SK-N-SH (cell line): ENCODE measurements around the gene WWOX. TPM values are rescaled to one million over a fixed set of nuclear protein-coding genes. Genes with fewer than 3 reads are reported as not detected.

Experiments used
- CTCF ChIA-PET: fragments of 300-600, 350-600 bp; formaldehyde crosslinking; extraction: SDS; loops from one replicate; lab custom pipeline; 2021; lab: Yijun Ruan, JAX
- POLR2A ChIA-PET: fragments of 350-600 bp; sonication (Branson Sonifier 250); formaldehyde crosslinking; extraction: SDS; loops from one replicate; lab custom pipeline; 2020; ENCODE audit warnings: antibody characterized with exemption, inconsistent platforms; lab: Yijun Ruan, JAX
- DNase-seq: peaks from one replicate; pipeline ENCODE4 v3.0.0; 2012
- H2AFZ ChIP-seq: fragments of 200-600 bp; sonication (generic); 2 replicates; pipeline ENCODE4 v1.8.1; 2016; ENCODE audit warnings: antibody characterized with exemption, mild to moderate bottlenecking, low read depth
- H3F3A ChIP-seq: fragments of 200-600 bp; sonication (generic); replicated peaks from 2 replicates; pipeline ENCODE3; 2016; ENCODE audit warnings: antibody characterized with exemption, mild to moderate bottlenecking; ENCODE audit not compliant: insufficient read depth
- H3K27ac ChIP-seq, 2 experiments: fragments of 200-500 bp in 1 of 2; fragments of 200-600 bp in 1 of 2; sonication (Bioruptor generic) in 1 of 2; sonication (generic), shearing (Covaris generic) in 1 of 2; 2 replicates each; pipeline versions ENCODE4 v1.5.1 to v1.6.1; 2014 to 2016; ENCODE audit warnings: low read depth in 2 of 2, inconsistent platforms in 1 of 2, low read length in 1 of 2, mild to moderate bottlenecking in 1 of 2, mixed read lengths in 1 of 2
- H3K27me3 ChIP-seq: fragments of 200-600 bp; sonication (generic), shearing (Covaris generic); 2 replicates; pipeline ENCODE4 v1.6.1; 2016; ENCODE audit warnings: mixed run types; ENCODE audit not compliant: insufficient read depth
- H3K36me3 ChIP-seq, 2 experiments: fragments of 200-500 bp in 1 of 2; fragments of 200-600 bp in 1 of 2; sonication (Bioruptor generic) in 1 of 2; sonication (generic) in 1 of 2; replicated peaks in 1 of 2; 2 replicates each; pipeline versions ENCODE3 to v1.5.1; 2014 to 2016; ENCODE audit warnings: low read length in 1 of 2, mild to moderate bottlenecking in 1 of 2; ENCODE audit not compliant: insufficient read depth in 2 of 2, control insufficient read depth in 1 of 2
- H3K4me1 ChIP-seq, 2 experiments: fragments of 200-500 bp in 1 of 2; fragments of 200-600 bp in 1 of 2; sonication (Bioruptor generic) in 1 of 2; sonication (generic), shearing (Covaris generic) in 1 of 2; 2 replicates each; pipeline versions ENCODE4 v1.5.1 to v1.6.1; 2014 to 2016; ENCODE audit warnings: low read depth in 1 of 2, low read length in 1 of 2, mixed run types in 1 of 2; ENCODE audit not compliant: insufficient read depth in 2 of 2, control insufficient read depth in 1 of 2
- H3K4me2 ChIP-seq: fragments of 200-600 bp; sonication (generic), shearing (Covaris generic); 2 replicates; pipeline ENCODE4 v1.6.1; 2017; ENCODE audit warnings: mixed run types
- H3K4me3 ChIP-seq, 2 experiments: fragments of 200-500 bp in 1 of 2; fragments of 200-600 bp in 1 of 2; sonication (Bioruptor generic) in 1 of 2; sonication (generic), shearing (Covaris generic) in 1 of 2; 2 replicates each; pipeline versions ENCODE4 v1.5.1 to v1.8.1; 2014 to 2016; ENCODE audit warnings: low read depth in 2 of 2, inconsistent platforms in 1 of 2, low read length in 1 of 2, mild to moderate bottlenecking in 1 of 2, mixed read lengths in 1 of 2, moderate library complexity in 1 of 2
- H3K79me2 ChIP-seq: fragments of 200-600 bp; sonication (generic); 2 replicates; pipeline ENCODE4 v1.8.1; 2017; ENCODE audit warnings: mild to moderate bottlenecking; ENCODE audit not compliant: insufficient read depth
- H3K9ac ChIP-seq: fragments of 200-600 bp; sonication (generic); 2 replicates; pipeline ENCODE4 v1.6.1; 2017; ENCODE audit warnings: mixed run types
- H3K9me2 ChIP-seq: fragments of 200-600 bp; sonication (generic); 2 replicates; pipeline ENCODE4 v1.6.1; 2017; ENCODE audit warnings: mixed run types
- H3K9me3 ChIP-seq: fragments of 200-600 bp; sonication (generic); 2 replicates; pipeline ENCODE4 v1.6.1; 2017; ENCODE audit warnings: mixed run types, mild to moderate bottlenecking, moderate library complexity
- H4K20me1 ChIP-seq: fragments of 200-600 bp; sonication (generic); 2 replicates; pipeline ENCODE4 v1.6.1; 2017; ENCODE audit warnings: mild to moderate bottlenecking, mixed run types; ENCODE audit not compliant: insufficient read depth
- FOXM1 ChIP-seq: IDR thresholded peaks from 2 replicates; pipeline ENCODE4 v1.4.0; 2012; ENCODE audit warnings: low read depth, mild to moderate bottlenecking
- MEF2A ChIP-seq: IDR thresholded peaks from 2 replicates; pipeline ENCODE4 v1.4.0; 2012; ENCODE audit warnings: low read depth, borderline replicate concordance
- MXI1 ChIP-seq: IDR thresholded peaks from 2 replicates; pipeline ENCODE4 v1.6.1; 2012; ENCODE audit warnings: mild to moderate bottlenecking, low read depth, low read length, improper control_type of control experiment
- NRF1 ChIP-seq: IDR thresholded peaks from 2 replicates; pipeline ENCODE4 v1.6.1; 2012; ENCODE audit warnings: low read depth, mild to moderate bottlenecking, low read length
- PBX3 ChIP-seq: IDR thresholded peaks from 2 replicates; pipeline ENCODE4; 2012
- RCOR1 ChIP-seq: fragments of 150-350 bp; IDR thresholded peaks from 2 replicates; pipeline ENCODE4 v1.6.1; 2017; ENCODE audit warnings: antibody characterized with exemption, low read length
- REST ChIP-seq: IDR thresholded peaks from 2 replicates; pipeline ENCODE4 v1.6.1; 2012; ENCODE audit warnings: mild to moderate bottlenecking, low read depth, low read length, moderate library complexity
- TCF12 ChIP-seq: IDR thresholded peaks from 2 replicates; pipeline ENCODE4 v1.4.0; 2012
- TEAD4 ChIP-seq: IDR thresholded peaks from 2 replicates; pipeline ENCODE4 v1.4.0; 2012; ENCODE audit warnings: mild to moderate bottlenecking, borderline replicate concordance; ENCODE audit not compliant: insufficient read depth
- USF2 ChIP-seq: fragments of 150-350 bp; IDR thresholded peaks from 2 replicates; pipeline ENCODE4 v1.6.1; 2017; ENCODE audit warnings: antibody characterized with exemption, low read length, low read depth, borderline replicate concordance
- ZBTB33 ChIP-seq: IDR thresholded peaks from 2 replicates; pipeline ENCODE4 v1.4.0; 2012; ENCODE audit warnings: low read depth, borderline replicate concordance
- WGBS: methylation state at CpG from one replicate; pipeline ENCODE4 v1.1.6; 2017; ENCODE audit warnings: low lambda C conversion rate; 5-methylcytosine and 5-hydroxymethylcytosine counted together
- polyA plus RNA-seq, 3 experiments: library from polyadenylated mRNA; depleted of rRNA; stranded (reverse); fragments of >200 nt; gene quantifications; 2 replicates each; pipeline ENCODE4 v1.2.3, GENCODE V29; 2012

WWOX gene
- polyA plus RNA-seq, 1 of the 3 experiments (the other 2 are of a cell fraction), result 10.8 TPM

- TF ChIP-seq REST (no peak), USF2 (no peak)
Measured at GRCh38 chr16:79104567-79104966, 1005.1 kb downstream of the WWOX start (continued).

- Histone ChIP-seq H3K9ac (no peak overlapping the region), H3K36me3 (no peaks in the 10 kb centered on the region), H3K4me3 (no peak overlapping the region), H3K27ac (no peak overlapping the region), H3K9me2 (no peaks in the 10 kb centered on the region), H2AFZ (no peak overlapping the region), H3K9me3 (no peaks in the 10 kb centered on the region), H4K20me1 (no peaks in the 10 kb centered on the region), H3K4me1 (no peaks in the 10 kb centered on the region), H3K79me2 (no peaks in the 10 kb centered on the region), H3K4me2 (no peak overlapping the region), H3F3A (no peaks in the 10 kb centered on the region), H3K27me3 (no peaks in the 10 kb centered on the region)
- POLR2A ChIA-PET, result no interaction called here
- no peak for TF ChIP-seq NRF1
- TF ChIP-seq ZBTB33, result no peak
- TF ChIP-seq TEAD4, result no peak
- no peak for TF ChIP-seq REST
- TF ChIP-seq FOXM1, result no peak
- TF ChIP-seq PBX3, result no peak
- TF ChIP-seq MEF2A, result no peak
- no peak for TF ChIP-seq USF2
- no peak for TF ChIP-seq TCF12
- no peak for TF ChIP-seq RCOR1
- no peak for TF ChIP-seq MXI1
- CTCF ChIA-PET, result no interaction called here
- WGBS, result 58% methylated on average over 7 of the region's 7 CpGs
- DNase-seq, result no peak
Measured at GRCh38 chr16:79107301-79107700, 1007.8 kb downstream of the WWOX start.
